Gastroesophageal sphincter (tissue), 4 donors: ENCODE results near the gene WDSUB1. TPM values are rescaled to one million over a fixed set of nuclear protein-coding genes. Genes with fewer than 3 reads are reported as not detected.

Experiments used
- ATAC-seq: fragments of 150-250 bp; one replicate; pipeline ENCODE4 v1.9.1; 2016; ENCODE audit warnings: mild to moderate bottlenecking, moderate library complexity
- H3K27ac ChIP-seq, 4 donors: fragments of 200-600 bp; sonication (generic) in 3 of 4; 1 replicate in 3 of 4; 2 replicates in 1 of 4; pipeline ENCODE4 v1.5.1; 2016 to 2019
- H3K27me3 ChIP-seq: fragments of 200-600 bp; sonication (generic); one replicate; pipeline ENCODE4 v1.5.1; 2019
- H3K36me3 ChIP-seq, 2 donors: fragments of 200-600 bp; sonication (generic); one replicate each; pipeline ENCODE4 v1.5.1; 2019; ENCODE audit warnings: control low read depth in 1 of 2
- H3K4me1 ChIP-seq, 3 donors: fragments of 200-600 bp; sonication (generic); 1 replicate in 2 of 3; 2 replicates in 1 of 3; pipeline ENCODE4 v1.5.1; 2016 to 2019; ENCODE audit warnings: control low read depth in 2 of 3
- H3K4me3 ChIP-seq, 2 donors: fragments of 200-600 bp; sonication (generic); one replicate each; pipeline ENCODE4 v1.5.1; 2019; ENCODE audit warnings: mild to moderate bottlenecking in 1 of 2, moderate library complexity in 1 of 2
- H3K9me3 ChIP-seq, 3 donors: fragments of 200-600 bp; sonication (generic); one replicate each; pipeline ENCODE4 v1.5.1; 2017 to 2019; ENCODE audit warnings: control low read depth in 2 of 3
- CTCF ChIP-seq, 4 experiments: fragments of 200-600 bp in 2 of 4; fragments of 450-650 bp in 2 of 4; sonication (generic) in 1 of 4; IDR thresholded peaks; one replicate each; pipeline ENCODE4 v1.5.1; 2017 to 2019; ENCODE audit warnings: antibody characterized with exemption in 4 of 4, mild to moderate bottlenecking in 2 of 4, moderate library complexity in 2 of 4
- EP300 ChIP-seq: sonication (generic); formaldehyde crosslinking; IDR thresholded peaks from one replicate; pipeline ENCODE4 v1.6.1; 2017; ENCODE audit warnings: antibody characterized with exemption, mild to moderate bottlenecking
- POLR2A ChIP-seq, 2 donors: fragments of 450-650 bp; IDR thresholded peaks; one replicate each; pipeline ENCODE4 v1.6.1; 2017; ENCODE audit warnings: antibody characterized with exemption in 2 of 2, mild to moderate bottlenecking in 2 of 2, moderate library complexity in 1 of 2
- POLR2AphosphoS5 ChIP-seq: sonication (generic); formaldehyde crosslinking; IDR thresholded peaks from one replicate; pipeline ENCODE4 v1.6.1; 2017; ENCODE audit warnings: antibody characterized with exemption
- WGBS, 2 donors: methylation state at CpG; one replicate each; pipeline ENCODE4 v1.1.5; 2018; ENCODE audit warnings: low coverage in 1 of 2; 5-methylcytosine and 5-hydroxymethylcytosine counted together
- total RNA-seq, 4 donors: library from RNA; depleted of rRNA; stranded (reverse); fragments of >200 nt; gene quantifications; one replicate each; pipeline ENCODE4 v1.1.0, GENCODE V29; 2016

Gene WDSUB1
- total RNA-seq, 4 donors from 2014 or later = 5.3 to 11.1 (median 5.9) TPM

DNA sequence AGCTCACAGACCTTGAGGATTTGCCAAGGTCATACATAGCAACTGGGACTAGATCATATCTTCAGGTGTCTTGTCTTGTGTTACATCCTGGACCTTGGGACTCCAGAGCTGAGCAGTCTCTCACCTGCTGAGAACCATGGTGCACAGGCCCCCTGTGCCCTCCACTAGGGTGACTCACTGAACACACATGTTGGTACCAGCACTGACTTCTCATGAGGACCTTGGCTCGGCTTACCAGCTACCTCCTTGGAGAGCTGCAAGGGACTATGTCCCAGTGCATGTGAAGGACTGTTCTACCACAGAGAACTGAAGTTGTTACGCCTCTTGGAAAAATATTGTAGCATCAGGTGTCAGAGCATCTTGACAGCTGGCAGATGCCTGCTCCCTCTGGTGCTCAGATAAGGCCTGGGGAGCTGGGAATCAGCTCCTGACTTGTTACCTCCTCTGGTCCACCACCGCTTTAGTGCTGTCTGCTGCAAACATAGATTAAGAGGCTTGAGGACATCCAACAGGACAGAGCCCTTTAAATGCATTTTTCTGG, 72.1 kb downstream of the WDSUB1 start:
- Histone ChIP-seq H3K27me3 (no peaks in the 10 kb centered on the region), H3K4me1 (no peaks in the 10 kb centered on the region), H3K27ac (no peak overlapping the region), H3K9me3 (no peaks in the 10 kb centered on the region), H3K4me3 (no peak overlapping the region), H3K36me3 (peaks cover 0 to 82% of the 10 kb centered on the region in 2 donors)
- no peak for TF ChIP-seq POLR2AphosphoS5
- no peak for TF ChIP-seq EP300
- TF ChIP-seq CTCF (IDR thresholded peaks at IDR 0.05) = no peak
- no peak for TF ChIP-seq POLR2A (IDR thresholded peaks at IDR 0.05)
- WGBS, 2 donors = 100% methylated on average over 1 of the region's 3 CpGs; no CpG with 5 or more reads in 1 of the 2 donors
- ATAC-seq = no peak

DNA sequence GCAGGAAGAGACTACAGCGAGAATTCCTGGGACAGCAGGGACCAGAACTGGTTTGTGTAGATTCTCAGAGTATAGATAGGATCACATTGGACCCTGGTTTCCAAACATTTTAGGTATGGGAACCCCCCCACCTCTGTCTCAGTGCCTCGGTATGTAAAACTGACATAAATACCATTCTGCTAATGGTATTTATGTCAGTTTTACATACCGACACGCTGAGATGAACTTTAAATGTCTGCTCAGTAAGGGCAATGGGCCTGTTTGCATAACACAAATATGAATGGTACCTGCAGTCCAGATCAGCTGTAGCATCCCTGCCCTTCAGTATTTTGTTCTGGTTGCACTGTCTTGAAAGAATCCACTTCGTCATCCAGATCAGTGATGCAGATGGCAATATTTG, 73.2 kb downstream of the WDSUB1 start:
- Histone ChIP-seq H3K27me3 (no peaks in the 10 kb centered on the region), H3K27ac (no peak overlapping the region), H3K36me3 (peaks cover 0 to 82% of the 10 kb centered on the region in 2 donors), H3K9me3 (no peaks in the 10 kb centered on the region), H3K4me1 (no peaks in the 10 kb centered on the region), H3K4me3 (no peak overlapping the region)
- TF ChIP-seq POLR2AphosphoS5 = no peak
- TF ChIP-seq POLR2A (IDR thresholded peaks at IDR 0.05) = no peak
- WGBS, 2 donors = 68 to 90% methylated on average over 3 to 4 of the region's 5 CpGs
- ATAC-seq = no peak

GRCh38 chr2:159211447-159212396, 74.8 kb downstream of the WDSUB1 start:
- no peak for ATAC-seq
- no peak overlapping the region for H3K4me3 ChIP-seq
- peaks cover 0 to 74% of the 10 kb centered on the region in 2 donors for H3K36me3 ChIP-seq
- TF ChIP-seq EP300 (no peak), POLR2AphosphoS5 (no peak)
- no peaks in the 10 kb centered on the region for H3K27me3 ChIP-seq
- H3K27ac ChIP-seq = no peak overlapping the region
- 71 to 82% methylated on average over 11 of the region's 14 CpGs for WGBS, 2 donors
- H3K9me3 ChIP-seq = no peaks in the 10 kb centered on the region
- H3K4me1 ChIP-seq = no peaks in the 10 kb centered on the region

DNA sequence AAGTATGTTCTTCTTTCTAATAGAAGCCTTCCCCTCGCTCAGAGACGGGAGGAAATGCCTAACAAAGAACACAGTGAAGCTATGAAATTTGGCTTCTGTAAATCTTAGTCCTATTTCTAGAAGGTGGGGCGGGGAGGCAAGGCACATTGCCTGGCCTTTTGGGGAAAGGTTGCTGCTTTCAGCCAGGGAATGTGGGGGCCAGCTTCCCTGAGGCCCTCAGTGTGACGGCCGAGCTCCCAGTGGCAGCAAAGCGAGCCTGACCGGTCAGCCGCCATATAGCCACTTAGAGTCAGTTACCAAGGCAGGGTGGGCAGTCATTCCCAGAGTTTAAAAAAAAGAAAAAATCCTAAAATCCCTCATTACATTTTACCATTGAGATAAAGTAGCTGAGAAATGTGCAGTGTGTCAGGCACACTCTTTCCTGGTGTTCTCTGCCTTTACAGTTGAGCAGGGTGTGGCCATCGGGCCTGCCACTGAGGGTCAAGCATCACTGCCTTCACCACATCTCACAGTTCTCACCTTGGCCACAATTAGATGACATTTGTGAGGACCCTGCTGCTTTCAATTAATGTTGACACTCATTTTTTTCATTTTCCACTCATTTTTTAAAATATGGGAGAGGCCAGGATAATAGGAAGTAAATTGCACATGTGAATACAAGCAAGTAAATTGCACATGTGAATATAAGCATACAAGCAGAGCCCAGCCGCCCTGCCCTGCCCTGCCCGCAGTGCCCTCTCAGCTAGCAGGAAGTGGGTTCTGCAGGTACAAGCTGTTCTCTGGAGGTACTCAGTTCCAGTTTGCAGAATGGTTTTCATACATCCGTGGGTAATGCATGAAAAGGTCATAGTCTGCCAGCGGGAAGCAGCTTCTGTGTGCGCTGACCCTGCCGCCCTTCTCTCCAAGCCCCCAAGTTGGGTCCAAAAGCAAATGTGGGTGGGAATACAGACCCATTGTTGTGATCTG, 76.9 kb downstream of the WDSUB1 start:
- Histone ChIP-seq H3K4me1 (no peaks in the 10 kb centered on the region), H3K36me3 (peaks cover 0 to 74% of the 10 kb centered on the region in 2 donors), H3K4me3 (no peak overlapping the region), H3K27me3 (no peaks in the 10 kb centered on the region), H3K9me3 (no peaks in the 10 kb centered on the region), H3K27ac (no peak overlapping the region)
- WGBS, 2 donors = 81 to 86% methylated on average over 5 to 8 of the region's 15 CpGs
- ATAC-seq = no peak
- TF ChIP-seq EP300 (no peak), POLR2AphosphoS5 (no peak), POLR2A (IDR thresholded peaks at IDR 0.05) (no peak), CTCF (IDR thresholded peaks at IDR 0.05) (no peak)

GRCh38 chr2:159208438-159208837, 78.1 kb downstream of the WDSUB1 start:
- TF ChIP-seq POLR2A (IDR thresholded peaks at IDR 0.05) = no peak
- TF ChIP-seq CTCF (IDR thresholded peaks at IDR 0.05) = no peak
- no peak for TF ChIP-seq POLR2AphosphoS5
- TF ChIP-seq EP300 = no peak

More at GRCh38 chr2:159208438-159208837, 78.1 kb downstream of the WDSUB1 start:
- H3K27ac ChIP-seq = no peak overlapping the region
- H3K36me3 ChIP-seq = peaks cover 0 to 76% of the 10 kb centered on the region in 2 donors
- WGBS, 2 donors = 0 to 85% methylated on average over 1 to 5 of the region's 5 CpGs
- H3K4me1 ChIP-seq = peaks cover 0 to under 1% (median 0%) of the 10 kb centered on the region in 3 donors
- no peak for ATAC-seq
- H3K9me3 ChIP-seq = no peaks in the 10 kb centered on the region
- H3K27me3 ChIP-seq = no peaks in the 10 kb centered on the region
- H3K4me3 ChIP-seq = no peak overlapping the region
